GM10248 (cell line): Measurements from ENCODE around the gene IRX4.

Experiments used
- CTCF ChIA-PET: fragments of 300-600 bp; sonication (Branson Sonifier 250); formaldehyde crosslinking; extraction: SDS; loops from one replicate; lab custom pipeline; 2021; ENCODE audit warnings: antibody characterized with exemption; lab: Yijun Ruan, JAX
- POLR2A ChIA-PET: fragments of 350-650 bp; sonication (Branson Sonifier 250); formaldehyde crosslinking; extraction: SDS; loops from one replicate; lab custom pipeline; 2020; ENCODE audit warnings: antibody characterized with exemption; lab: Yijun Ruan, JAX
- DNase-seq: peaks from one replicate; pipeline ENCODE4 v3.0.0; 2012; ENCODE audit errors: extremely low spot score
- CTCF ChIP-seq: IDR thresholded peaks from 2 replicates; pipeline ENCODE4 v1.5.1; 2012; ENCODE audit warnings: mild to moderate bottlenecking, low read depth; ENCODE audit errors: extremely low read depth, missing control alignments, control extremely low read depth

IRX4 gene

GRCh38 chr5:1909346-1909985 lies 26.7 kb upstream of the IRX4 start:
- CTCF ChIA-PET, result no interaction called here
- no peak for TF ChIP-seq CTCF

GRCh38 chr5:1908931-1909330 lies 26.2 kb upstream of the IRX4 start:
- ChIA-PET CTCF (no interaction called here), POLR2A (no interaction called here)
- no peak for DNase-seq
- TF ChIP-seq CTCF, result no peak

More at GRCh38 chr5:1909346-1909985, 26.7 kb upstream of the IRX4 start:
- POLR2A ChIA-PET, result no interaction called here
- DNase-seq, result no peak

- ChIA-PET POLR2A (no interaction called here), CTCF (no interaction called here)
- no peak for DNase-seq
- no peak for TF ChIP-seq CTCF
Measured at GRCh38 chr5:1907616-1908015, 24.9 kb upstream of the IRX4 start.

GRCh38 chr5:1905108-1905507 lies 22.4 kb upstream of the IRX4 start:
- TF ChIP-seq CTCF, result no peak
- CTCF ChIA-PET, result no interaction called here
- DNase-seq, result no peak
- POLR2A ChIA-PET, result no interaction called here

GRCh38 chr5:1901983-1902382 lies 19.3 kb upstream of the IRX4 start:
- POLR2A ChIA-PET, result no interaction called here
- CTCF ChIA-PET, result no interaction called here

GRCh38 chr5:1901061-1901460 lies 18.3 kb upstream of the IRX4 start:
- CTCF ChIA-PET, result no interaction called here

More at GRCh38 chr5:1901983-1902382, 19.3 kb upstream of the IRX4 start:
- DNase-seq, result no peak
- no peak for TF ChIP-seq CTCF

More at GRCh38 chr5:1901061-1901460, 18.3 kb upstream of the IRX4 start:
- no peak for TF ChIP-seq CTCF
- DNase-seq, result no peak
- POLR2A ChIA-PET, result no interaction called here
